ENCODE data around the gene AIMP1. TPM values are rescaled to one million over a fixed set of nuclear protein-coding genes. Genes with fewer than 3 reads are reported as not detected.

The AIMP1 gene
- total RNA-seq, 1 experiment from 2014 or later = 45.8 TPM

- Histone ChIP-seq H3K36me3 (ENCODE audit: control insufficient read depth, insufficient read depth, low read length) (peaks cover 13% of the 10 kb centered on the region; the same call in 1 of the 2 replicates), H3K9me3 (ENCODE audit: control insufficient read depth, insufficient read depth, low read depth, low read length) (no peaks in the 10 kb centered on the region), H3K27me3 (ENCODE audit: control insufficient read depth, insufficient read depth, low read length) (no peaks in the 10 kb centered on the region), H3K4me1 (ENCODE audit: control insufficient read depth, insufficient read depth, low read length) (peaks cover 3% of the 10 kb centered on the region; the same call in 1 of the 2 replicates), H3K27ac (ENCODE audit: low read length) (no peak overlapping the region), H3K4me3 (ENCODE audit: low read depth in 2 of 2, low read length in 2 of 2) (no peak overlapping the region)
- intact Hi-C loops (cut with micrococcal nuclease; ENCODE audit: unreplicated experiment) (no loop called here), in situ Hi-C loops (cut with HindIII; ENCODE audit: low pct_unique_long_range_greater_than_20kb, low sequenced_read_pairs) (no loop called here)
- DNase-seq (ENCODE audit: low read depth, low spot score) = no peak
- ChIA-PET CTCF (no interaction called here), POLR2A (no interaction called here)
- TF ChIP-seq POLR2AphosphoS5 (IDR thresholded peaks at IDR 0.05; ENCODE audit: low read depth, low read length) = no peak
- no peak for TF ChIP-seq SIN3A (IDR thresholded peaks at IDR 0.05; ENCODE audit: borderline replicate concordance, insufficient read depth, low read depth, low read length)
- TF ChIP-seq REST (IDR thresholded peaks at IDR 0.05; ENCODE audit: insufficient read depth in 1 of 2, low read depth in 2 of 2, low read length in 1 of 2) = no peak
- no peak for TF ChIP-seq TCF7L2 (IDR thresholded peaks at IDR 0.05; ENCODE audit: low read depth, low read length)
- TF ChIP-seq CTCF (IDR thresholded peaks at IDR 0.05) = no peak
- no peak for ATAC-seq
- BruUV-seq (replicated peaks) = no TSS peak
Measured at GRCh38 chr4:106312377-106312776, 4.0 kb upstream of the AIMP1 start.

GRCh38 chr4:106312997-106313522, 3.3 kb upstream of the AIMP1 start:
- BruUV-seq (replicated peaks) = no TSS peak
- in situ Hi-C loops (cut with HindIII; ENCODE audit: low pct_unique_long_range_greater_than_20kb, low sequenced_read_pairs) = no loop called here
- no peak overlapping the region for H3K4me3 ChIP-seq (ENCODE audit: low read depth in 2 of 2, low read length in 2 of 2)
- H3K27ac ChIP-seq (ENCODE audit: low read length) = no peak overlapping the region
- peaks cover 3% of the 10 kb centered on the region; the same call in 1 of the 2 replicates for H3K4me1 ChIP-seq (ENCODE audit: control insufficient read depth, insufficient read depth, low read length)
- peaks cover 13% of the 10 kb centered on the region; the same call in 1 of the 2 replicates for H3K36me3 ChIP-seq (ENCODE audit: control insufficient read depth, insufficient read depth, low read length)
- POLR2A ChIA-PET = no interaction called here
- no peaks in the 10 kb centered on the region for H3K27me3 ChIP-seq (ENCODE audit: control insufficient read depth, insufficient read depth, low read length)
- H3K9me3 ChIP-seq (ENCODE audit: control insufficient read depth, insufficient read depth, low read depth, low read length) = no peaks in the 10 kb centered on the region
- intact Hi-C loops (cut with micrococcal nuclease; ENCODE audit: unreplicated experiment) = no loop called here
- CTCF ChIA-PET = no interaction called here
- no peak for DNase-seq (ENCODE audit: low read depth, low spot score)
- ATAC-seq = no peak
- TF ChIP-seq POLR2AphosphoS5 (IDR thresholded peaks at IDR 0.05; ENCODE audit: low read depth, low read length) (no peak), SIN3A (IDR thresholded peaks at IDR 0.05; ENCODE audit: borderline replicate concordance, insufficient read depth, low read depth, low read length) (no peak), CTCF (IDR thresholded peaks at IDR 0.05) (no peak), REST (IDR thresholded peaks at IDR 0.05; ENCODE audit: insufficient read depth in 1 of 2, low read depth in 2 of 2, low read length in 1 of 2) (no peak), TCF7L2 (IDR thresholded peaks at IDR 0.05; ENCODE audit: low read depth, low read length) (no peak)
